Measurements from ENCODE around the gene NECAP2. TPM values are rescaled to one million over a fixed set of nuclear protein-coding genes. Genes with fewer than 3 reads are reported as not detected.

Gene NECAP2
- total and polyA plus RNA-seq, 2 of the 4 experiments (the other 2 are of a cell fraction) = 80.5 to 85.1 TPM

DNA sequence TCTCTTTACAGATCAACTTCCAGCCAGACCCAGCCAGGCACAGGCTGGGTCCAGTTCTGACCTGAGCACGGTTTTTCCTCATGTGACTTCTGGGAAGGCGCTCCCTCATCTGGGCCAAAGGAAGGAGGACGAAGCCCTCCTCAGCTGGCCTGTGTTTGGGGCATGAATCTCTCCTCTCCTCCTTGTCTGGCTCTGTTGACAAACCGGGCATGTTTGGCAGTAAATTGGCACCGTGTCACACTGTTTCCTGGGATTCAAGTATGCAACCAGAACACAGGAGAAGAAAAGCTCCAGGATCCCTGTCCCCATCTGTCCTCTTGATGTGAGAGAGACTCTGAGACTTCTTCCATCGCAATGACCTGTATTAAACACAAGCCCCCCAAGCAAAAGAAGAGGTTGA is 18.3 kb downstream of the NECAP2 start:
- Histone ChIP-seq H3K18ac (ENCODE audit: low read depth, low read length) (no peak overlapping the region), H4K20me1 (ENCODE audit: insufficient read depth, low read length) (peaks cover 15% of the 10 kb centered on the region), H3K23ac (ENCODE audit: low read depth, low read length) (no peak overlapping the region), H2BK20ac (ENCODE audit: low read depth, low read length) (no peak overlapping the region), H4K5ac (ENCODE audit: low read depth, low read length) (no peak overlapping the region), H3K9me1 (ENCODE audit: insufficient read depth, low read length) (peaks cover 8% of the 10 kb centered on the region; the same call in 1 of the 2 replicates), H2AK5ac (ENCODE audit: low read depth, low read length) (no peak overlapping the region), H3K56ac (ENCODE audit: extremely low read depth, insufficient read depth, low read length) (no peak overlapping the region), H3K4ac (ENCODE audit: low read depth, low read length) (no peak overlapping the region), H2AFZ (replicated peaks; ENCODE audit: low read length, poor library complexity) (no peak overlapping the region), H3K4me1 (ENCODE audit: control insufficient read depth, insufficient read depth, low read length) (no peaks in the 10 kb centered on the region), H4K8ac (ENCODE audit: low read depth in 2 of 2, low read length in 2 of 2) (no peak overlapping the region), H2BK120ac (ENCODE audit: low read depth, low read length) (no peak overlapping the region), H3K27me3 (ENCODE audit: control insufficient read depth, insufficient read depth, low read length) (no peaks in the 10 kb centered on the region), H3K4me2 (ENCODE audit: low read depth, low read length) (no peak overlapping the region), H3K14ac (replicated peaks; ENCODE audit: low read depth, low read length) (no peak overlapping the region), H3K27ac (ENCODE audit: insufficient read depth, low read length) (no peak overlapping the region), H2BK5ac (ENCODE audit: low read depth, low read length, poor library complexity, severe bottlenecking) (no peak overlapping the region), H3K9ac (ENCODE audit: low read depth, low read length) (no peak overlapping the region), H3K36me3 (ENCODE audit: control insufficient read depth, insufficient read depth, low read length) (peaks cover 58% of the 10 kb centered on the region), H3K4me3 (ENCODE audit: insufficient read depth, low read depth, low read length) (no peak overlapping the region), H4K91ac (ENCODE audit: insufficient read depth, low read depth, low read length) (no peak overlapping the region), H2AK9ac (replicated peaks; ENCODE audit: low read depth, low read length, poor library complexity) (peak overlapping the region; percentile 30), H3K9me3 (ENCODE audit: control insufficient read depth, insufficient read depth, low read length) (no peaks in the 10 kb centered on the region), H3K79me1 (ENCODE audit: low read depth in 1 of 2, low read length in 2 of 2) (peaks cover 25 to 30% of the 10 kb centered on the region in 2 experiments), H2BK15ac (ENCODE audit: low read depth, low read length) (no peak overlapping the region)
- ChIA-PET CTCF (no interaction called here), POLR2A (ENCODE audit: unreplicated experiment) (no interaction called here)
- TF ChIP-seq SMC3 (IDR thresholded peaks at IDR 0.05; ENCODE audit: low read depth, low read length) (no peak), CHD1 (IDR thresholded peaks at IDR 0.05; ENCODE audit: low read depth, low read length) (no peak), POLR2A (IDR thresholded peaks at IDR 0.05; ENCODE audit: low read depth, low read length) (no peak), RFX5 (IDR thresholded peaks at IDR 0.05; ENCODE audit: low read depth, low read length) (no peak), RCOR1 (IDR thresholded peaks at IDR 0.05; ENCODE audit: insufficient replicate concordance, low read length) (no peak), FOS (IDR thresholded peaks at IDR 0.05; ENCODE audit: low read depth, low read length) (no peak), NFE2L2 (IDR thresholded peaks at IDR 0.05; ENCODE audit: low read depth, low read length) (no peak), CEBPB (IDR thresholded peaks at IDR 0.05; ENCODE audit: low read depth, low read length) (no peak), MAZ (IDR thresholded peaks at IDR 0.05; ENCODE audit: borderline replicate concordance, low read depth, low read length) (no peak), BHLHE40 (IDR thresholded peaks at IDR 0.05; ENCODE audit: low read depth, low read length) (no peak), MXI1 (IDR thresholded peaks at IDR 0.05; ENCODE audit: borderline replicate concordance, low read depth, low read length) (no peak), MAFK (IDR thresholded peaks at IDR 0.05; ENCODE audit: low read depth, low read length) (no peak), RAD21 (IDR thresholded peaks at IDR 0.05; ENCODE audit: low read length) (no peak)
- TF ChIP-seq, protein P1, sequence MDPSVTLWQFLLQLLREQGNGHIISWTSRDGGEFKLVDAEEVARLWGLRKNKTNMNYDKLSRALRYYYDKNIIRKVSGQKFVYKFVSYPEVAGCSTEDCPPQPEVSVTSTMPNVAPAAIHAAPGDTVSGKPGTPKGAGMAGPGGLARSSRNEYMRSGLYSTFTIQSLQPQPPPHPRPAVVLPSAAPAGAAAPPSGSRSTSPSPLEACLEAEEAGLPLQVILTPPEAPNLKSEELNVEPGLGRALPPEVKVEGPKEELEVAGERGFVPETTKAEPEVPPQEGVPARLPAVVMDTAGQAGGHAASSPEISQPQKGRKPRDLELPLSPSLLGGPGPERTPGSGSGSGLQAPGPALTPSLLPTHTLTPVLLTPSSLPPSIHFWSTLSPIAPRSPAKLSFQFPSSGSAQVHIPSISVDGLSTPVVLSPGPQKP (IDR thresholded peaks at IDR 0.05; ENCODE audit: borderline replicate concordance, low read depth, low read length) = no peak
- TF ChIP-seq, protein P2, sequence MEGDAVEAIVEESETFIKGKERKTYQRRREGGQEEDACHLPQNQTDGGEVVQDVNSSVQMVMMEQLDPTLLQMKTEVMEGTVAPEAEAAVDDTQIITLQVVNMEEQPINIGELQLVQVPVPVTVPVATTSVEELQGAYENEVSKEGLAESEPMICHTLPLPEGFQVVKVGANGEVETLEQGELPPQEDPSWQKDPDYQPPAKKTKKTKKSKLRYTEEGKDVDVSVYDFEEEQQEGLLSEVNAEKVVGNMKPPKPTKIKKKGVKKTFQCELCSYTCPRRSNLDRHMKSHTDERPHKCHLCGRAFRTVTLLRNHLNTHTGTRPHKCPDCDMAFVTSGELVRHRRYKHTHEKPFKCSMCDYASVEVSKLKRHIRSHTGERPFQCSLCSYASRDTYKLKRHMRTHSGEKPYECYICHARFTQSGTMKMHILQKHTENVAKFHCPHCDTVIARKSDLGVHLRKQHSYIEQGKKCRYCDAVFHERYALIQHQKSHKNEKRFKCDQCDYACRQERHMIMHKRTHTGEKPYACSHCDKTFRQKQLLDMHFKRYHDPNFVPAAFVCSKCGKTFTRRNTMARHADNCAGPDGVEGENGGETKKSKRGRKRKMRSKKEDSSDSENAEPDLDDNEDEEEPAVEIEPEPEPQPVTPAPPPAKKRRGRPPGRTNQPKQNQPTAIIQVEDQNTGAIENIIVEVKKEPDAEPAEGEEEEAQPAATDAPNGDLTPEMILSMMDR (conservative IDR thresholded peaks at IDR 0.05; ENCODE audit: low read depth, low read length) = no peak
- TF ChIP-seq, protein P3, sequence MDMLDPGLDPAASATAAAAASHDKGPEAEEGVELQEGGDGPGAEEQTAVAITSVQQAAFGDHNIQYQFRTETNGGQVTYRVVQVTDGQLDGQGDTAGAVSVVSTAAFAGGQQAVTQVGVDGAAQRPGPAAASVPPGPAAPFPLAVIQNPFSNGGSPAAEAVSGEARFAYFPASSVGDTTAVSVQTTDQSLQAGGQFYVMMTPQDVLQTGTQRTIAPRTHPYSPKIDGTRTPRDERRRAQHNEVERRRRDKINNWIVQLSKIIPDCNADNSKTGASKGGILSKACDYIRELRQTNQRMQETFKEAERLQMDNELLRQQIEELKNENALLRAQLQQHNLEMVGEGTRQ (IDR thresholded peaks at IDR 0.05; ENCODE audit: low read depth, low read length) = no peak
- DNase-seq = no peak
- in situ Hi-C loops (cut with MboI; ENCODE audit: low sequenced_read_pairs) (no loop called here), intact Hi-C loops (cut with micrococcal nuclease) (no loop called here), dilution Hi-C loops (cut with HindIII; ENCODE audit: low sequenced_read_pairs, unreplicated experiment) (no loop called here)
- WGBS, 2 experiments (ENCODE audit: extremely low coverage in 2 of 2, insufficient read length in 1 of 2) = 82% methylated on average over 3 of the region's 6 CpGs; no CpG with 5 or more reads in 1 of the 2 experiments
- no TSS peak for BruUV-seq (replicated peaks)
- ATAC-seq (ENCODE audit: low read depth) = no peak
